ENCODE results near the gene PACRG.

- TF ChIP-seq CTCF (IDR thresholded peaks at IDR 0.05) (no peak), POLR2AphosphoS5 (IDR thresholded peaks at IDR 0.05) (no peak), POLR2A (IDR thresholded peaks at IDR 0.05) (no peak)
Measured at GRCh38 chr6:162819284-162819683, 91.5 kb downstream of the PACRG start.

Measured in stomach (tissue), 4 donors.